ENCODE results near the gene SEC63. TPM values are rescaled to one million over a fixed set of nuclear protein-coding genes. Genes with fewer than 3 reads are reported as not detected.

SEC63 gene
- total RNA-seq, 6 donors from 2014 or later = 35.0 to 111 (median 77.9) TPM

- peaks cover 0 to 13% (median 10%) of the 10 kb centered on the region in 4 donors for H3K4me1 ChIP-seq
- ATAC-seq (ENCODE audit: low FRiP score in 2 of 2) (no peak), DNase-seq (no peak)
Measured at GRCh38 chr6:107845777-107846176, 112.2 kb downstream of the SEC63 start.

GRCh38 chr6:107843400-107843799 lies 114.6 kb downstream of the SEC63 start:
- Histone ChIP-seq H3K27me3 (no peaks in the 10 kb centered on the region), H3K27ac (no peak overlapping the region), H3K9me3 (no peaks in the 10 kb centered on the region), H3K36me3 (no peaks in the 10 kb centered on the region), H3K4me1 (peaks cover 0 to 8% (median 6%) of the 10 kb centered on the region in 4 donors), H3K4me3 (no peak overlapping the region)
- TF ChIP-seq POLR2AphosphoS5 (IDR thresholded peaks at IDR 0.05) = no peak
- TF ChIP-seq POLR2A (IDR thresholded peaks at IDR 0.05) = no peak
- DNase-seq (no peak), ATAC-seq (ENCODE audit: low FRiP score in 2 of 2) (no peak)
- WGBS, 2 donors = 67 to 82% methylated on average over 1 to 4 of the region's 4 CpGs

More at GRCh38 chr6:107845777-107846176, 112.2 kb downstream of the SEC63 start:
- Histone ChIP-seq H3K36me3 (no peaks in the 10 kb centered on the region), H3K4me3 (no peak overlapping the region), H3K27me3 (no peaks in the 10 kb centered on the region), H3K27ac (no peak overlapping the region), H3K9me3 (no peaks in the 10 kb centered on the region)
- no peak for TF ChIP-seq EP300 (IDR thresholded peaks at IDR 0.05)
- no peak for TF ChIP-seq CTCF (IDR thresholded peaks at IDR 0.05)
- TF ChIP-seq POLR2A (IDR thresholded peaks at IDR 0.05) = no peak
- no peak for TF ChIP-seq POLR2AphosphoS5 (IDR thresholded peaks at IDR 0.05)
- WGBS, 2 donors = 91 to 97% methylated on average over 7 of the region's 7 CpGs

- H3K27ac ChIP-seq = no peak overlapping the region
- TF ChIP-seq POLR2AphosphoS5 (IDR thresholded peaks at IDR 0.05) (no peak), EP300 (IDR thresholded peaks at IDR 0.05) (no peak), CTCF (IDR thresholded peaks at IDR 0.05) (no peak), POLR2A (IDR thresholded peaks at IDR 0.05) (no peak)
- no peaks in the 10 kb centered on the region for H3K4me1 ChIP-seq
- no peaks in the 10 kb centered on the region for H3K27me3 ChIP-seq
- H3K36me3 ChIP-seq = no peaks in the 10 kb centered on the region
- DNase-seq (no peak), ATAC-seq (ENCODE audit: low FRiP score in 2 of 2) (peak in 1 of 2 donors; percentile 61)
- no peaks in the 10 kb centered on the region for H3K9me3 ChIP-seq
- 35 to 49% methylated on average over 5 of the region's 5 CpGs for WGBS, 2 donors
- H3K4me3 ChIP-seq = no peak overlapping the region
Measured at GRCh38 chr6:107841275-107841670, 116.7 kb downstream of the SEC63 start.

- DNase-seq = no peak
- TF ChIP-seq EP300 (IDR thresholded peaks at IDR 0.05) (no peak), POLR2AphosphoS5 (IDR thresholded peaks at IDR 0.05) (no peak), CTCF (IDR thresholded peaks at IDR 0.05) (no peak), POLR2A (IDR thresholded peaks at IDR 0.05) (no peak)
Measured at GRCh38 chr6:107840636-107841274, 117.3 kb downstream of the SEC63 start.

GRCh38 chr6:107833136-107833535 lies 124.9 kb downstream of the SEC63 start:
- Histone ChIP-seq H3K27ac (no peak overlapping the region), H3K4me3 (no peak overlapping the region), H3K9me3 (no peaks in the 10 kb centered on the region), H3K36me3 (no peaks in the 10 kb centered on the region), H3K27me3 (no peaks in the 10 kb centered on the region), H3K4me1 (no peaks in the 10 kb centered on the region)
- ATAC-seq (ENCODE audit: low FRiP score in 2 of 2) (no peak), DNase-seq (no peak)
- 83 to 94% methylated on average over 6 to 7 of the region's 7 CpGs for WGBS, 2 donors
- TF ChIP-seq CTCF (IDR thresholded peaks at IDR 0.05) (no peak), POLR2AphosphoS5 (IDR thresholded peaks at IDR 0.05) (no peak), EP300 (IDR thresholded peaks at IDR 0.05) (no peak), POLR2A (IDR thresholded peaks at IDR 0.05) (no peak)

More at GRCh38 chr6:107840636-107841274, 117.3 kb downstream of the SEC63 start:
- Histone ChIP-seq H3K27me3 (no peaks in the 10 kb centered on the region), H3K36me3 (no peaks in the 10 kb centered on the region), H3K27ac (no peak overlapping the region), H3K9me3 (no peaks in the 10 kb centered on the region), H3K4me3 (no peak overlapping the region), H3K4me1 (no peaks in the 10 kb centered on the region)
- ATAC-seq (ENCODE audit: low FRiP score in 2 of 2) = no peak
- 74 to 83% methylated on average over 3 of the region's 3 CpGs for WGBS, 2 donors

All from upper lobe of left lung (tissue), 6 donors.